ENCODE results near the gene USP9X.
"Not testable (repeated sequence)": the region's sequence is repeated elsewhere in the genome, so short reads cannot be mapped to it uniquely, and the experiment has no call there.

USP9X gene

DNA sequence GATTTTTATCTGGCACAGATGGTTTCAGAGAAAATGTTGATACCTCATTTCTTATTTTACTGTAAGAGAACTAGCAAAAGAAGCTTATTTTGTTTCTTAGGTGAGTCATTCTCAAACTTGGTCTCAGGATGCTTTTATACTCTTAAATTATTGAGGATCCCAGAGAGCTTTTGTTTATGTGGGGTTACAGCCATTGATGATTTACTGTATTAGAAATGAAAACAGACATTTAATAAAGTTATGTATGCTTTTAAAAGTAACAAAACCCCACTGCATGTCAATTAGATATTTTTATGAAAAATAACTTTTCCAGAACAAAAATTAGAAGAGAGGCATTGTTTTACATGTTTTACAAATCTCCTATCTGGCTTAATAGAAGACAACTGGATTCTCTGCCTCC lies 12.1 kb downstream of the USP9X start:
- Histone ChIP-seq H4K5ac (ENCODE audit: low read length) (no peak overlapping the region), H3K27me3 (ENCODE audit: insufficient read depth, low read length, poor library complexity) (no peaks in the 10 kb centered on the region), H3K4me1 (ENCODE audit: control insufficient read depth, low read depth, low read length) (peaks cover 3% of the 10 kb centered on the region), H3K36me3 (ENCODE audit: control insufficient read depth, insufficient read depth, low read length) (no peaks in the 10 kb centered on the region), H3K4me3 (ENCODE audit: low read length) (no peak overlapping the region), H3K27ac (ENCODE audit: low read depth, low read length) (no peak overlapping the region), H3K9ac (ENCODE audit: low read length) (no peak overlapping the region), H3K4ac (ENCODE audit: low read depth, low read length) (no peak overlapping the region), H3K56ac (ENCODE audit: low read length) (no peak overlapping the region), H2BK5ac (ENCODE audit: low read length) (no peak overlapping the region), H2BK120ac (ENCODE audit: low read depth, low read length) (no peak overlapping the region), H3K79me1 (ENCODE audit: low read length) (no peaks in the 10 kb centered on the region), H4K8ac (ENCODE audit: low read depth, low read length) (no peak overlapping the region), H3K23ac (ENCODE audit: low read length) (no peak overlapping the region), H3K79me2 (ENCODE audit: control insufficient read depth, insufficient read depth, low read length) (peaks cover 75% of the 10 kb centered on the region), H2BK15ac (replicated peaks; ENCODE audit: low read depth) (no peak overlapping the region), H3K4me2 (ENCODE audit: low read length) (no peak overlapping the region), H2AK5ac (ENCODE audit: low read length) (no peak overlapping the region), H3K18ac (ENCODE audit: low read length) (no peak overlapping the region)
- no peak for DNase-seq

DNA sequence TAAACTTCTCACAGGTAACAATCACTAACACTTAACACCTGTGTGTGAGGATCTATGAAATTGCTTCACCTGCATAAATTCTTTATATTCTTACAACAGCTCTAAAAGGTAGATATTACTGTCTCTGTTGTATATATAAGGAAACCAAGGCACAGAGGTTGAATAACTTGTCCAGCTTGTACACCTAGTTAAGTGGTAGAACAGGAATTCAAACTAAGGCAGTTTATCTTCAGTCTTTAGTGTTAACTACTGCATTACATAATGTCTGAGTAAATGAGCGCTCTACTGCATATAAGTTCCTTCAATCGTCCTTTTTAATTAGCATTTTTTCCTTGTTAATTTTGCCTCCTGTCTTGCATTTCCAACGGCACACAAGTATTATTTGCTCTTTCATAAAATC lies 15.0 kb downstream of the USP9X start:
- Histone ChIP-seq H3K4me1 (ENCODE audit: control insufficient read depth, low read depth, low read length) (peaks cover 3% of the 10 kb centered on the region), H3K79me1 (ENCODE audit: low read length) (no peaks in the 10 kb centered on the region), H3K4me3 (ENCODE audit: low read length) (no peak overlapping the region), H3K27ac (ENCODE audit: low read depth, low read length) (no peak overlapping the region), H3K18ac (ENCODE audit: low read length) (no peak overlapping the region), H3K79me2 (ENCODE audit: control insufficient read depth, insufficient read depth, low read length) (peaks cover 73% of the 10 kb centered on the region), H3K23ac (ENCODE audit: low read length) (no peak overlapping the region), H3K4ac (ENCODE audit: low read depth, low read length) (no peak overlapping the region), H3K9ac (ENCODE audit: low read length) (no peak overlapping the region), H3K4me2 (ENCODE audit: low read length) (no peak overlapping the region), H2AK5ac (ENCODE audit: low read length) (no peak overlapping the region), H3K36me3 (ENCODE audit: control insufficient read depth, insufficient read depth, low read length) (no peaks in the 10 kb centered on the region), H4K8ac (ENCODE audit: low read depth, low read length) (no peak overlapping the region), H4K5ac (ENCODE audit: low read length) (no peak overlapping the region), H2BK120ac (ENCODE audit: low read depth, low read length) (no peak overlapping the region), H3K56ac (ENCODE audit: low read length) (no peak overlapping the region), H2BK5ac (ENCODE audit: low read length) (no peak overlapping the region), H3K27me3 (ENCODE audit: insufficient read depth, low read length, poor library complexity) (no peaks in the 10 kb centered on the region), H2BK15ac (replicated peaks; ENCODE audit: low read depth) (no peak overlapping the region)
- WGBS (ENCODE audit: extremely low coverage, insufficient coverage, low lambda C conversion rate): no CpG with 5 or more reads among the region's 3 CpGs
- no peak for DNase-seq

DNA sequence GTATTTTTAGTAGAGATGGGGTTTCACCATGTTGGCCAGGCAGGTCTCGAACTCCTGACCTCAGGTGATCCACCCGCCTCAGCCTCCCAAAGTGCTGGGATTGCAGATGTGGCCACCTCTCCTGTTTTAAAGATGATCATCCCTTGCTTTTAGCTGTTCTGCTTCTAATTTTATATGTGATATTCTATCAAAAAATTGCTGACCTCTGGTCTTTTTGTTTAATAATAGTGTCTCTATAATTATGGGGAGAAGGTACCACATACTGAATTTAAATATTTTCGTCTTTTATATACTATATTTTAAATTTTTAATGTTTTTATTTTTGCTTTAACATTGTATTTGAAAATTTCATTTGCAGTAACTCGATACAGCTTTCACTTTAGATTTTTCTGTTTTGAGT lies 15.6 kb downstream of the USP9X start:
- H4K8ac ChIP-seq (ENCODE audit: low read depth, low read length): no peak overlapping the region
- DNase-seq: no peak
- H3K27ac ChIP-seq (ENCODE audit: low read depth, low read length): no peak overlapping the region
- no peak overlapping the region for H2BK15ac ChIP-seq (replicated peaks; ENCODE audit: low read depth)
- no peak overlapping the region for H3K4me3 ChIP-seq (ENCODE audit: low read length)
- H3K36me3 ChIP-seq (ENCODE audit: control insufficient read depth, insufficient read depth, low read length): no peaks in the 10 kb centered on the region
- no peak overlapping the region for H4K5ac ChIP-seq (ENCODE audit: low read length)
- peaks cover 72% of the 10 kb centered on the region for H3K79me2 ChIP-seq (ENCODE audit: control insufficient read depth, insufficient read depth, low read length)
- H3K4ac ChIP-seq (ENCODE audit: low read depth, low read length): no peak overlapping the region
- no peak overlapping the region for H3K23ac ChIP-seq (ENCODE audit: low read length)
- WGBS (ENCODE audit: extremely low coverage, insufficient coverage, low lambda C conversion rate): no CpG with 5 or more reads among the region's 4 CpGs
- H2BK120ac ChIP-seq (ENCODE audit: low read depth, low read length): no peak overlapping the region
- no peaks in the 10 kb centered on the region for H3K27me3 ChIP-seq (ENCODE audit: insufficient read depth, low read length, poor library complexity)
- no peaks in the 10 kb centered on the region for H3K79me1 ChIP-seq (ENCODE audit: low read length)
- no peak overlapping the region for H2BK5ac ChIP-seq (ENCODE audit: low read length)
- H3K4me2 ChIP-seq (ENCODE audit: low read length): no peak overlapping the region
- H3K4me1 ChIP-seq (ENCODE audit: control insufficient read depth, low read depth, low read length): no peaks in the 10 kb centered on the region
- no peak overlapping the region for H2AK5ac ChIP-seq (ENCODE audit: low read length)
- no peak overlapping the region for H3K9ac ChIP-seq (ENCODE audit: low read length)
- no peak overlapping the region for H3K18ac ChIP-seq (ENCODE audit: low read length)
- no peak overlapping the region for H3K56ac ChIP-seq (ENCODE audit: low read length)

DNA sequence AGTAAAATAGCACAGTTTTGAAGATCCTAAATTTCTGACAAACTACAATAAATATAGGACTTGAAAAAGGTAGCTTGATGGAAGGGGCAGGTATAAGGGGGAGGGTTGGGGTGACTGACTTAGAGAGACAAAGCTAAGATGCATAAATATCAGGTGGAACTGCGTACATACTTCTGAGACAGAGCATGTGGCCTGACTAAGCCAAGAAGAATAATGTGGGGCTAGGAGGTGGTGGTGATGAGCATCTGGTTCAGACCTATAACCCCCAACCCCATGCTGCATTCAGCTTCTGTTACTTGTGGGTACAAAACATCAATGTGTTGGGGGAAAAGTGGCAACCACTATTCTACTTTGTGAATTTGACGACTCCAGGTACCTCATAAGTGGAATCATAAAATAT lies 19.8 kb downstream of the USP9X start:
- Histone ChIP-seq H4K5ac (ENCODE audit: low read length) (no peak overlapping the region), H3K9ac (ENCODE audit: low read length) (no peak overlapping the region), H3K79me1 (ENCODE audit: low read length) (no peaks in the 10 kb centered on the region), H3K27me3 (ENCODE audit: insufficient read depth, low read length, poor library complexity) (no peaks in the 10 kb centered on the region), H2BK5ac (ENCODE audit: low read length) (no peak overlapping the region), H3K4me1 (ENCODE audit: control insufficient read depth, low read depth, low read length) (peaks cover 5% of the 10 kb centered on the region), H2AK5ac (ENCODE audit: low read length) (no peak overlapping the region), H2BK15ac (replicated peaks; ENCODE audit: low read depth) (no peak overlapping the region), H4K8ac (ENCODE audit: low read depth, low read length) (no peak overlapping the region), H2BK120ac (ENCODE audit: low read depth, low read length) (no peak overlapping the region), H3K4ac (ENCODE audit: low read depth, low read length) (no peak overlapping the region), H3K18ac (ENCODE audit: low read length) (no peak overlapping the region), H3K4me3 (ENCODE audit: low read length) (no peak overlapping the region), H3K27ac (ENCODE audit: low read depth, low read length) (no peak overlapping the region), H3K36me3 (ENCODE audit: control insufficient read depth, insufficient read depth, low read length) (no peaks in the 10 kb centered on the region), H3K23ac (ENCODE audit: low read length) (no peak overlapping the region), H3K56ac (ENCODE audit: low read length) (no peak overlapping the region), H3K4me2 (ENCODE audit: low read length) (no peak overlapping the region), H3K79me2 (ENCODE audit: control insufficient read depth, insufficient read depth, low read length) (peaks cover 71% of the 10 kb centered on the region)
- DNase-seq: no peak
- no CpG with 5 or more reads among the region's 2 CpGs for WGBS (ENCODE audit: extremely low coverage, insufficient coverage, low lambda C conversion rate)

DNA sequence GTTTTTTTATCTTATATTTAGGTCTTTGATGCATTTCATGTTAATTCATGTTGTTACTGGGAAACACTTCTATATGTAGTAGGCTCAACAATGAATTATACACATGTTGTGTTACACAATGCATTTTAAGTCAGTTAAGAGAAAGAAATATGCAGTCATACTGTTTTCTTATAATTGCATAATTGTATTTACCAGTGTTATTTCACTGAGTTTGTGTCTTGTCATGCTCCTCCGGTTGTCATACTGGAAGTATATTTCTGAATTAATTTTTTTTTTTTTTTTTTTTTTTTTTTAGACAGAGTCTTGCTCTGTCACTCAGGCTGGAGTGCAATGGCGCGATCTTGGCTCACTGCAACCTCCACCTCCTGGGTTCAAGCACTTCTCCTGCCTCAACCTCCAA lies 21.0 kb downstream of the USP9X start:
- DNase-seq; H3K9ac ChIP-seq (ENCODE audit: low read length); H3K56ac ChIP-seq (ENCODE audit: low read length); H3K4me3 ChIP-seq (ENCODE audit: low read length); H2AK5ac ChIP-seq (ENCODE audit: low read length); H3K27me3 ChIP-seq (ENCODE audit: insufficient read depth, low read length, poor library complexity); H3K36me3 ChIP-seq (ENCODE audit: control insufficient read depth, insufficient read depth, low read length); H3K4ac ChIP-seq (ENCODE audit: low read depth, low read length); H3K79me1 ChIP-seq (ENCODE audit: low read length); H3K18ac ChIP-seq (ENCODE audit: low read length); H2BK5ac ChIP-seq (ENCODE audit: low read length); H3K4me1 ChIP-seq (ENCODE audit: control insufficient read depth, low read depth, low read length); H4K5ac ChIP-seq (ENCODE audit: low read length); H4K8ac ChIP-seq (ENCODE audit: low read depth, low read length); H2BK15ac ChIP-seq (replicated peaks; ENCODE audit: low read depth); H2BK120ac ChIP-seq (ENCODE audit: low read depth, low read length); H3K23ac ChIP-seq (ENCODE audit: low read length); H3K4me2 ChIP-seq (ENCODE audit: low read length); H3K27ac ChIP-seq (ENCODE audit: low read depth, low read length): not testable (repeated sequence)
- WGBS (ENCODE audit: extremely low coverage, insufficient coverage, low lambda C conversion rate): no CpG with 5 or more reads among the region's 3 CpGs
- H3K79me2 ChIP-seq (ENCODE audit: control insufficient read depth, insufficient read depth, low read length): peaks cover 76% of the 10 kb centered on the region

DNA sequence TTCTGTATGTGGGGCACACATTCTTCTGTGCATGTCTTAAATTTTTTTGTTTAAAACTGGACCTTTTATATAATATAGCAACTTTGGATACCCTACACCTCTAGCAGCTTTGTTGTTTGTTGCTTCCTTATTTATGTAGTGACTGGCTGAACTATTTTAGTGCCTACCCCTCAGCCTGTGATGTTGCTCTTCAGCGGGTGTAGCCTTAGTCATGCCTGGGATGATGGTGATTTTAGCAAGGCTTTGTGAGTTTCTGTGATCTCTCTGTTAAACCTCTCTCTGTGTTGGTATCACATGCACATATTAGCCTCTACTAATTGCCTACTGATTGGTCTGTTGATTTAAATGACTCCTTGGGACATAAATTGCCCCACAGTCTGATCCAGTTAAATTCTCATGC lies 22.8 kb downstream of the USP9X start:
- H3K4me1 ChIP-seq (ENCODE audit: control insufficient read depth, low read depth, low read length): peaks cover 5% of the 10 kb centered on the region
- no peak overlapping the region for H4K8ac ChIP-seq (ENCODE audit: low read depth, low read length)
- no peak overlapping the region for H2AK5ac ChIP-seq (ENCODE audit: low read length)
- H3K36me3 ChIP-seq (ENCODE audit: control insufficient read depth, insufficient read depth, low read length): no peaks in the 10 kb centered on the region
- no peak overlapping the region for H4K5ac ChIP-seq (ENCODE audit: low read length)
- H3K23ac ChIP-seq (ENCODE audit: low read length): no peak overlapping the region
- H3K9ac ChIP-seq (ENCODE audit: low read length): no peak overlapping the region
- no peak overlapping the region for H2BK5ac ChIP-seq (ENCODE audit: low read length)
- H3K79me2 ChIP-seq (ENCODE audit: control insufficient read depth, insufficient read depth, low read length): peaks cover 75% of the 10 kb centered on the region
- no peaks in the 10 kb centered on the region for H3K27me3 ChIP-seq (ENCODE audit: insufficient read depth, low read length, poor library complexity)
- no peak overlapping the region for H3K4me2 ChIP-seq (ENCODE audit: low read length)
- H2BK120ac ChIP-seq (ENCODE audit: low read depth, low read length): no peak overlapping the region
- no CpG with 5 or more reads among the region's 1 CpG for WGBS (ENCODE audit: extremely low coverage, insufficient coverage, low lambda C conversion rate)
- H3K4ac ChIP-seq (ENCODE audit: low read depth, low read length): no peak overlapping the region
- H3K79me1 ChIP-seq (ENCODE audit: low read length): no peaks in the 10 kb centered on the region
- no peak overlapping the region for H3K4me3 ChIP-seq (ENCODE audit: low read length)
- H3K56ac ChIP-seq (ENCODE audit: low read length): no peak overlapping the region
- no peak overlapping the region for H2BK15ac ChIP-seq (replicated peaks; ENCODE audit: low read depth)
- no peak overlapping the region for H3K18ac ChIP-seq (ENCODE audit: low read length)
- peak; percentile 25 for DNase-seq
- no peak overlapping the region for H3K27ac ChIP-seq (ENCODE audit: low read depth, low read length)

Measured in mesendoderm (in vitro differentiated cells).